Hepatocyte (in vitro differentiated cells): Measurements from ENCODE around the gene ABLIM1. TPM values are rescaled to one million over a fixed set of nuclear protein-coding genes. Genes with fewer than 3 reads are reported as not detected.

ENCODE experiments used
- DNase-seq: peaks from one replicate; pipeline ENCODE4 v3.0.0-alpha.2; 2016; ENCODE audit warnings: low spot score
- H2AFZ ChIP-seq: fragments of 200-600 bp; sonication (generic); 2 replicates; pipeline ENCODE4 v1.6.0; 2016; ENCODE audit warnings: antibody characterized with exemption, mild to moderate bottlenecking
- H3K27ac ChIP-seq: fragments of 200-600 bp; sonication (generic); 2 replicates; pipeline ENCODE4 v1.5.1; 2016; ENCODE audit warnings: mild to moderate bottlenecking
- H3K27me3 ChIP-seq: fragments of 200-600 bp; sonication (generic); 2 replicates; pipeline ENCODE4 v1.6.1; 2016
- H3K36me3 ChIP-seq: fragments of 200-600 bp; sonication (generic); replicated peaks from 2 replicates; pipeline ENCODE4 v1.5.1; 2016; ENCODE audit warnings: low read depth; ENCODE audit not compliant: insufficient read depth
- H3K4me1 ChIP-seq: fragments of 200-600 bp; sonication (generic); 2 replicates; pipeline ENCODE4 v1.5.1; 2016; ENCODE audit warnings: mild to moderate bottlenecking, moderate library complexity; ENCODE audit not compliant: insufficient read depth
- H3K4me2 ChIP-seq: fragments of 200-600 bp; sonication (generic); 2 replicates; pipeline ENCODE4 v1.6.0; 2016
- H3K4me3 ChIP-seq: fragments of 200-600 bp; sonication (generic); 2 replicates; pipeline ENCODE4 v1.5.1; 2016; ENCODE audit warnings: mild to moderate bottlenecking
- H3K79me2 ChIP-seq: fragments of 200-600 bp; sonication (generic); 2 replicates; pipeline ENCODE4 v1.6.0; 2017; ENCODE audit warnings: mild to moderate bottlenecking
- H3K9me2 ChIP-seq: fragments of 200-600 bp; sonication (generic); replicated peaks from 2 replicates; pipeline ENCODE4 v1.6.0; 2017; ENCODE audit warnings: mild to moderate bottlenecking; ENCODE audit not compliant: insufficient read depth
- H3K9me3 ChIP-seq: fragments of 200-600 bp; sonication (generic); 2 replicates; pipeline ENCODE4 v1.5.1; 2016; ENCODE audit warnings: low read depth, mild to moderate bottlenecking
- H4K20me1 ChIP-seq: fragments of 200-600 bp; sonication (generic); 2 replicates; pipeline ENCODE4 v1.6.0; 2016; ENCODE audit warnings: mild to moderate bottlenecking; ENCODE audit not compliant: insufficient read depth, poor library complexity, severe bottlenecking
- CTCF ChIP-seq: fragments of 200-600 bp; sonication (generic); IDR thresholded peaks from 2 replicates; pipeline ENCODE4 v1.5.1; 2016; ENCODE audit warnings: antibody characterized with exemption, mild to moderate bottlenecking; ENCODE audit not compliant: poor library complexity
- EZH2 ChIP-seq: fragments of 200-600 bp; sonication (generic); IDR thresholded peaks from 2 replicates; pipeline ENCODE4 v1.6.1; 2016; ENCODE audit warnings: antibody characterized with exemption, mild to moderate bottlenecking, borderline replicate concordance
- EZH2phosphoT487 ChIP-seq: fragments of 200-600 bp; sonication (generic); IDR thresholded peaks from one replicate; pipeline ENCODE4 v1.6.1; 2018; ENCODE audit warnings: antibody characterized with exemption, mild to moderate bottlenecking, low read depth, moderate library complexity; ENCODE audit not compliant: unreplicated experiment, severe bottlenecking
- WGBS: methylation state at CpG from one replicate; pipeline ENCODE4 v1.1.6; 2016; ENCODE audit warnings: low lambda C conversion rate; ENCODE audit errors: missing lambda C conversion rate; 5-methylcytosine and 5-hydroxymethylcytosine counted together
- polyA plus RNA-seq: library from polyadenylated mRNA; unstranded; fragments of >200 nt; fragmentation: Nextera tagmentation; extraction: Ambion mirVana; gene quantifications from 2 replicates; pipeline ENCODE4 v1.2.1, GENCODE V29; 2016
- total RNA-seq: library from RNA; depleted of rRNA; stranded (reverse); fragments of >200 nt; gene quantifications from 2 replicates; pipeline ENCODE4 v1.2.3, GENCODE V29; 2014

ABLIM1 gene
- total and polyA plus RNA-seq, 2 experiments from 2014 or later = 20.8 to 31.6 TPM

DNA sequence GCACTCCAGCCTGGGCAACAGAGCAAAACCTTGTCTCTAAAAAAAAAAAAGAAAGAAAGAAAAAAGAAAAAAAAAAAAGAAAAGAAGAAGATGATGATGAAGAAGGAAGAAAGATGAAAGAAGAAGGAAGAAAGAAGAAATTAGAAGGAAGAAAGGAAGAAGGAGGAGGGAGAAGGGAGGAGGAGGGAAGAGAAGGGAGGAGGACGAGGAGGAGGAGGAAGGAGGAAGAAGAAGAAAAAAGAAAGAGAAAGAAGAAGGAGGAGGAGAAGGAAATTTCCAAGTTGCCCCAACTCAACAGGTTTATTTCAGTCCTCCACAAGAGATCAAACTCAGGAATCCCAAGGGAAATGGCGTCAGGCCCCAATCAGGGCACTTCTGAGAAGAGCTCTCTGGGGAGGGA, 115.7 kb downstream of the ABLIM1 start:
- no peak for TF ChIP-seq CTCF
- TF ChIP-seq EZH2 = no peak
- no peak for TF ChIP-seq EZH2phosphoT487
- Histone ChIP-seq H3K4me3 (no peak overlapping the region), H3K9me3 (no peaks in the 10 kb centered on the region), H3K4me1 (no peaks in the 10 kb centered on the region), H4K20me1 (no peaks in the 10 kb centered on the region), H3K79me2 (no peaks in the 10 kb centered on the region), H3K9me2 (no peaks in the 10 kb centered on the region), H3K4me2 (no peak overlapping the region), H2AFZ (no peak overlapping the region), H3K36me3 (no peaks in the 10 kb centered on the region), H3K27ac (no peak overlapping the region), H3K27me3 (no peaks in the 10 kb centered on the region)
- no peak for DNase-seq
- WGBS = 81% methylated on average over 2 of the region's 2 CpGs

DNA sequence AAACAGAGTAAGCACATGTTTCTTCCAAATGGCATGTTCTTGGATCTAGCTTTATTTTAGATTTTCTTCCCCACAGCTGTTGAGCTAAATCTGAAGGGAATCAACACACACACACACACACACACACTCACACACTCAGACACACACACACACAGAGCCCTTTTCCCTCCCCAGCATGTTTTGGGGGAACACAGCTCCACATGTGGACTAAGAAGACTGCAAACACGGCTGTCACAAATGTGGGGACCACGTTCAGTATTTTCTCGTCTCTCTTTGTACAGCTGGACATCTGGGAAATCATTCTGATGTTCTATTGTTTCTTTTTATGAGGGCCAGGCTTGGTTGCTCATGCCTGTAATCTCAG, 116.3 kb downstream of the ABLIM1 start:
- Histone ChIP-seq H2AFZ (no peak overlapping the region), H3K27me3 (no peaks in the 10 kb centered on the region), H3K79me2 (no peaks in the 10 kb centered on the region), H3K9me3 (no peaks in the 10 kb centered on the region), H3K9me2 (no peaks in the 10 kb centered on the region), H3K4me1 (no peaks in the 10 kb centered on the region), H3K36me3 (no peaks in the 10 kb centered on the region), H4K20me1 (no peaks in the 10 kb centered on the region), H3K4me3 (no peak overlapping the region), H3K27ac (peak overlapping the region; percentile 66), H3K4me2 (no peak overlapping the region)
- DNase-seq = no peak
- no peak for TF ChIP-seq EZH2
- TF ChIP-seq EZH2phosphoT487 = no peak
- no peak for TF ChIP-seq CTCF
- WGBS = 89% methylated on average over 3 of the region's 3 CpGs

DNA sequence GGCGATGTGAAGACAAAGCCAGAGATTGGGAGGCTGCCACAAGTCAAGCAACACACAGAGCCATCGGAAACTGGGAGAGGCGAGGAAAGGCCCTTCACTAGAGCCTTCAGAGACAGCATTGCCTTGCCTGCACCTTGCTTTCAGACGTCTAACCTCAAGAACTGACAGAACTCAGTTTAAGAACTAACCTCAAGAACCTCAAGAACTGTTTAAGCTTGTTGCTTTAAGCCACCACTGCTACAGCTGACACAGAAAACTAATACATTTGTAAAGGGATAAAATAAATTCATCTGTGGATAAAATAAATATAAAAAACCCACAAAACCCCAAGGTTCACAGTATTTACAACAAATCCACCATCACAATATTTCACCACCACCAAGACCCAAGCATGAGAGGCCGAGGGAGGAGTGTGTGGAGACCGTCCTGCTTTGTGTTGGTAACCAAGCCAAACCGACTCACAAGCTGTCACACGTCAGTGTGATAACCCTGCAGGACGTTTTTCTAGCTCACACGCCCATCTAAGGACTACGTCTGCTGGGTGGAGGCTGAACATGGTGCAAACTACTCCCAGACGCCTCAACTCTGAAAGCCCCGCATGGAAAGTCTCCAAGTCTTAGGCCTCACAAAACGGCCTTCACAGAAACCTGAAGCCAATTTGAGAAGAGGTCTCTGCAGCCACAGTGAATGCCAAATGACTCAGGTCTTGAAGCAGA, 116.8 kb downstream of the ABLIM1 start:
- Histone ChIP-seq H3K4me3 (no peak overlapping the region), H3K27me3 (no peaks in the 10 kb centered on the region), H3K9me3 (no peaks in the 10 kb centered on the region), H3K4me2 (no peak overlapping the region), H2AFZ (no peak overlapping the region), H3K36me3 (peaks cover 2% of the 10 kb centered on the region), H3K79me2 (no peaks in the 10 kb centered on the region), H3K27ac (peak overlapping the region; percentile 7), H3K4me1 (no peaks in the 10 kb centered on the region), H4K20me1 (no peaks in the 10 kb centered on the region), H3K9me2 (no peaks in the 10 kb centered on the region)
- TF ChIP-seq EZH2phosphoT487 (no peak), EZH2 (no peak), CTCF (no peak)
- peak; percentile 49 for DNase-seq
- 56% methylated on average over 14 of the region's 14 CpGs for WGBS
